H9 (cell line): ENCODE results near the gene MAPK8. TPM values are rescaled to one million over a fixed set of nuclear protein-coding genes. Genes with fewer than 3 reads are reported as not detected.
"Not testable (repeated sequence)": the region's sequence is repeated elsewhere in the genome, so short reads cannot be mapped to it uniquely, and the experiment has no call there.

Source experiments
- DNase-seq: peaks from one replicate; pipeline ENCODE4 v3.0.0-alpha.2; 2017
- H2AFZ ChIP-seq: one replicate; pipeline ENCODE4 v1.6.1; 2013; ENCODE audit warnings: mild to moderate bottlenecking, low read length, control low read depth, moderate library complexity
- H2AK5ac ChIP-seq: 2 replicates; pipeline ENCODE4 v1.6.1; 2013; ENCODE audit warnings: low read length, control low read depth, mixed read lengths; ENCODE audit not compliant: insufficient read length
- H2BK120ac ChIP-seq: one replicate; pipeline ENCODE4 v1.6.1; 2013; ENCODE audit warnings: low read depth, mild to moderate bottlenecking, low read length, control low read depth, inconsistent platforms; ENCODE audit not compliant: poor library complexity, severe bottlenecking
- H2BK12ac ChIP-seq: 2 replicates; pipeline ENCODE4 v1.6.1; 2013; ENCODE audit warnings: low read length, control low read depth, mixed read lengths, low read depth; ENCODE audit not compliant: insufficient read length
- H2BK15ac ChIP-seq: 2 replicates; pipeline ENCODE4 v1.6.1; 2013; ENCODE audit warnings: low read depth, low read length, control low read depth
- H2BK20ac ChIP-seq: one replicate; pipeline ENCODE4 v1.6.1; 2013; ENCODE audit warnings: low read depth, mild to moderate bottlenecking, low read length, control low read depth, inconsistent platforms; ENCODE audit not compliant: poor library complexity, severe bottlenecking
- H2BK5ac ChIP-seq: 2 replicates; pipeline ENCODE4 v1.6.1; 2013; ENCODE audit warnings: low read length, control low read depth, mixed read lengths; ENCODE audit not compliant: insufficient read length
- H3K14ac ChIP-seq: 2 replicates; pipeline ENCODE4 v1.6.1; 2013; ENCODE audit warnings: low read length, control low read depth; ENCODE audit not compliant: insufficient read depth
- H3K18ac ChIP-seq: 2 replicates; pipeline ENCODE4 v1.6.1; 2013; ENCODE audit warnings: low read depth, mild to moderate bottlenecking, mixed read lengths, low read length, control low read depth; ENCODE audit not compliant: insufficient read length
- H3K23ac ChIP-seq: 2 replicates; pipeline ENCODE4 v1.6.1; 2013; ENCODE audit warnings: low read length, control low read depth, mixed read lengths, low read depth; ENCODE audit not compliant: insufficient read length
- H3K23me2 ChIP-seq: 2 replicates; pipeline ENCODE4 v1.6.1; 2013; ENCODE audit warnings: low read depth, mild to moderate bottlenecking, mixed read lengths, low read length, control low read depth; ENCODE audit not compliant: insufficient read length, poor library complexity, severe bottlenecking
- H3K27ac ChIP-seq: 2 replicates; pipeline ENCODE4 v1.5.1; 2013; ENCODE audit warnings: low read length, control low read depth, mixed read lengths, low read depth; ENCODE audit not compliant: insufficient read length
- H3K27me3 ChIP-seq: 2 replicates; pipeline ENCODE4 v1.6.1; 2013; ENCODE audit warnings: low read length, control low read depth, inconsistent platforms; ENCODE audit not compliant: insufficient read depth
- H3K4ac ChIP-seq: 2 replicates; pipeline ENCODE4 v1.6.1; 2013; ENCODE audit warnings: low read depth, mild to moderate bottlenecking, control low read depth, inconsistent platforms, low read length, moderate library complexity
- H3K4me1 ChIP-seq: 2 replicates; pipeline ENCODE4 v1.6.1; 2013; ENCODE audit warnings: low read length, control low read depth, inconsistent platforms; ENCODE audit not compliant: insufficient read depth
- H3K4me2 ChIP-seq: 2 replicates; pipeline ENCODE4 v1.6.1; 2013; ENCODE audit warnings: low read length, control low read depth, mixed read lengths; ENCODE audit not compliant: insufficient read length, insufficient read depth
- H3K56ac ChIP-seq: 2 replicates; pipeline ENCODE4 v1.6.1; 2013; ENCODE audit warnings: low read depth, mild to moderate bottlenecking, mixed read lengths, low read length, control low read depth; ENCODE audit not compliant: insufficient read length
- H3K79me1 ChIP-seq: 2 replicates; pipeline ENCODE4 v1.6.1; 2013; ENCODE audit warnings: low read depth, mild to moderate bottlenecking, moderate library complexity, low read length, control low read depth, inconsistent platforms; ENCODE audit not compliant: insufficient read depth, poor library complexity, severe bottlenecking
- H3K79me2 ChIP-seq: 2 replicates; pipeline ENCODE4 v1.6.1; 2013; ENCODE audit warnings: low read length, control low read depth, inconsistent platforms; ENCODE audit not compliant: insufficient read depth
- H3K9ac ChIP-seq: 2 replicates; pipeline ENCODE4 v1.6.1; 2013; ENCODE audit warnings: low read length, control low read depth, mixed read lengths; ENCODE audit not compliant: insufficient read length; ENCODE audit errors: extremely low read depth
- H3K9me3 ChIP-seq: one replicate; pipeline ENCODE4 v1.6.1; 2013; ENCODE audit warnings: low read depth, low read length, inconsistent platforms; ENCODE audit not compliant: control insufficient read depth
- H3T11ph ChIP-seq: one replicate; pipeline ENCODE4 v1.6.1; 2013; ENCODE audit warnings: mild to moderate bottlenecking, low read length, control low read depth, inconsistent platforms
- H4K20me1 ChIP-seq: one replicate; pipeline ENCODE4 v1.6.1; 2013; ENCODE audit not compliant: control insufficient read depth, insufficient read length, insufficient read depth
- H4K5ac ChIP-seq: 2 replicates; pipeline ENCODE4 v1.6.1; 2013; ENCODE audit warnings: low read depth, mild to moderate bottlenecking, mixed read lengths, low read length, control low read depth; ENCODE audit not compliant: insufficient read length
- H4K8ac ChIP-seq: replicated peaks from 2 replicates; pipeline ENCODE4 v1.6.1; 2013; ENCODE audit warnings: low read length, control low read depth, mixed read lengths, low read depth; ENCODE audit not compliant: insufficient read length
- H4K91ac ChIP-seq: 2 replicates; pipeline ENCODE4 v1.6.1; 2013; ENCODE audit warnings: low read depth, mild to moderate bottlenecking, moderate library complexity, mixed read lengths, low read length, control low read depth; ENCODE audit not compliant: insufficient read length
- H3K27ac Mint-ChIP-seq, 3 experiments: 2 replicates in 2 of 3; 3 replicates in 1 of 3; pipeline ENCODE4 v1.8.0; 2020 to 2021; ENCODE audit warnings: mixed read lengths in 3 of 3, mild to moderate bottlenecking in 1 of 3, moderate library complexity in 1 of 3
- H3K27me3 Mint-ChIP-seq: 2 replicates; pipeline ENCODE4 v1.8.0; 2021; ENCODE audit warnings: low read depth, mild to moderate bottlenecking, moderate library complexity, mixed read lengths
- H3K36me3 Mint-ChIP-seq, 3 experiments: 2 replicates in 2 of 3; 3 replicates in 1 of 3; pipeline ENCODE4 v1.8.0; 2020 to 2021; ENCODE audit warnings: low read depth in 3 of 3, mixed read lengths in 3 of 3; ENCODE audit not compliant: insufficient read depth in 1 of 3
- H3K4me1 Mint-ChIP-seq, 2 experiments: 2 replicates each; pipeline ENCODE4 v1.8.0; 2020; ENCODE audit warnings: mixed read lengths in 2 of 2
- H3K4me3 Mint-ChIP-seq, 2 experiments: 2 replicates in 1 of 2; 3 replicates in 1 of 2; pipeline ENCODE4 v1.8.0; 2020 to 2021; ENCODE audit warnings: mild to moderate bottlenecking in 2 of 2, mixed read lengths in 2 of 2, moderate library complexity in 1 of 2
- H3K9me3 Mint-ChIP-seq, 2 experiments: 2 replicates in 1 of 2; 3 replicates in 1 of 2; pipeline ENCODE4 v1.8.0; 2020; ENCODE audit warnings: mild to moderate bottlenecking in 2 of 2, mixed read lengths in 2 of 2, moderate library complexity in 1 of 2
- CTCF ChIP-seq: fragments of 200-600 bp; sonication (generic); conservative IDR thresholded peaks from 3 replicates; pipeline ENCODE4 v1.8.0; 2021; ENCODE audit warnings: antibody characterized with exemption, mild to moderate bottlenecking
- WGBS: extraction: QIAGEN DNeasy Blood & Tissue Kit; methylation state at CpG from one replicate; pipeline ENCODE4 v1.1.7; 2013; ENCODE audit warnings: missing lambda C conversion rate, low lambda C conversion rate, mixed read lengths; ENCODE audit not compliant: insufficient read length; ENCODE audit errors: extremely low coverage; 5-methylcytosine and 5-hydroxymethylcytosine counted together
- total RNA-seq: library from RNA; stranded (reverse); gene quantifications from 2 replicates; pipeline ENCODE4 v1.2.1, GENCODE V29; 2021

MAPK8 gene
- total RNA-seq, 1 experiment from 2014 or later: 52.0 TPM

GRCh38 chr10:48279081-48279751, 27.3 kb upstream of the MAPK8 start:
- TF ChIP-seq CTCF: no peak
- no peaks in the 10 kb centered on the region for H3K27me3 ChIP-seq
- no peak overlapping the region for H2AK5ac ChIP-seq

DNA sequence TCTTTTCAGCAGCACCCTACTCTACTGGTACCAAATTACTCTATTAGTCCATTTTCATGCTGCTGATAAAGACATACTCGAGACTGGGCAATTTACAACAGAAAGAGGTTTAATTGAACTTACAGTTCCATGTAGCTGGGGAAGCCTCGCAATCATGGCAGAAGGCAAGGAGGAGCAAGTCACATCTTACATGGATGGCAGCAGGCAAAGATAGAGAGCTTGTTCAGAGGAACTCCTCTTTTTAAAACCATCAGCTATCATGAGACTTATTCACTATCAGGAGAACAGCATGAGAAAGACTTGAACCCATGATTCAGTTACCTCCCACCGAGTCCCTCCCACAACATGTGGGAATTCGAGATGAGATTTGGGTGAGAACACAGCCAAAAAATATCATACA, 24.8 kb upstream of the MAPK8 start:
- not testable (repeated sequence) for H3K14ac ChIP-seq, H3K27ac Mint-ChIP-seq, H3K27me3 ChIP-seq, H4K5ac ChIP-seq, H3K56ac ChIP-seq, H2BK12ac ChIP-seq, H3K79me1 ChIP-seq, H4K20me1 ChIP-seq, H3K36me3 Mint-ChIP-seq, H3K4me2 ChIP-seq, H3K4me1 ChIP-seq, H2AFZ ChIP-seq, H3K23me2 ChIP-seq, H2AK5ac ChIP-seq, H3K4me3 Mint-ChIP-seq, H3K4me1 Mint-ChIP-seq, H3K23ac ChIP-seq, H3K18ac ChIP-seq, DNase-seq, H4K8ac ChIP-seq, H4K91ac ChIP-seq, H3T11ph ChIP-seq, H2BK120ac ChIP-seq, H3K27ac ChIP-seq, H2BK15ac ChIP-seq, H2BK5ac ChIP-seq, H2BK20ac ChIP-seq, H3K9me3 ChIP-seq, H3K79me2 ChIP-seq, H3K9ac ChIP-seq, H3K4ac ChIP-seq
- H3K9me3 Mint-ChIP-seq: peaks cover 17 to 36% of the 10 kb centered on the region in 2 experiments
- peaks cover 17% of the 10 kb centered on the region for H3K27me3 Mint-ChIP-seq
- no CpG with 5 or more reads among the region's 4 CpGs for WGBS

More at GRCh38 chr10:48279081-48279751, 27.3 kb upstream of the MAPK8 start:
- H2BK15ac ChIP-seq: no peak overlapping the region
- Mint-ChIP-seq H3K4me1 (peaks cover 8 to 9% of the 10 kb centered on the region in 2 experiments), H3K27ac (no peak overlapping the region; a peak in 1 of 7 replicates), H3K9me3 (peaks cover 15 to 28% of the 10 kb centered on the region in 2 experiments), H3K4me3 (no peak overlapping the region), H3K36me3 (peaks cover 2 to 9% (median 3%) of the 10 kb centered on the region in 3 experiments; a peak in 4 of 7 replicates), H3K27me3 (peaks cover 6% of the 10 kb centered on the region; the same call in 1 of the 2 replicates)
- H3K4ac ChIP-seq: no peak overlapping the region
- no peaks in the 10 kb centered on the region for H3K79me1 ChIP-seq
- H3K56ac ChIP-seq: no peak overlapping the region
- no peaks in the 10 kb centered on the region for H4K20me1 ChIP-seq
- H3K23ac ChIP-seq: no peak overlapping the region
- no peak overlapping the region for H2BK20ac ChIP-seq
- H2BK5ac ChIP-seq: no peak overlapping the region
- no peak overlapping the region for H3K9ac ChIP-seq
- no peak overlapping the region for H3K4me2 ChIP-seq
- no peak overlapping the region for H4K91ac ChIP-seq
- no peaks in the 10 kb centered on the region for H3K79me2 ChIP-seq
- no peak overlapping the region for H3T11ph ChIP-seq
- H2BK12ac ChIP-seq: no peak overlapping the region
- H3K27ac ChIP-seq: no peak overlapping the region
- no peak overlapping the region for H4K5ac ChIP-seq
- H3K9me3 ChIP-seq: peaks cover 4% of the 10 kb centered on the region
- no peaks in the 10 kb centered on the region for H3K4me1 ChIP-seq
- no peak for DNase-seq
- H3K23me2 ChIP-seq: no peaks in the 10 kb centered on the region
- no peak overlapping the region for H2AFZ ChIP-seq
- no CpG with 5 or more reads among the region's 2 CpGs for WGBS
- no peak overlapping the region for H2BK120ac ChIP-seq
- H3K14ac ChIP-seq: no peak overlapping the region
- no peak overlapping the region for H4K8ac ChIP-seq
- H3K18ac ChIP-seq: no peak overlapping the region
